Measurements from ENCODE around the gene TMEM175.

DNA sequence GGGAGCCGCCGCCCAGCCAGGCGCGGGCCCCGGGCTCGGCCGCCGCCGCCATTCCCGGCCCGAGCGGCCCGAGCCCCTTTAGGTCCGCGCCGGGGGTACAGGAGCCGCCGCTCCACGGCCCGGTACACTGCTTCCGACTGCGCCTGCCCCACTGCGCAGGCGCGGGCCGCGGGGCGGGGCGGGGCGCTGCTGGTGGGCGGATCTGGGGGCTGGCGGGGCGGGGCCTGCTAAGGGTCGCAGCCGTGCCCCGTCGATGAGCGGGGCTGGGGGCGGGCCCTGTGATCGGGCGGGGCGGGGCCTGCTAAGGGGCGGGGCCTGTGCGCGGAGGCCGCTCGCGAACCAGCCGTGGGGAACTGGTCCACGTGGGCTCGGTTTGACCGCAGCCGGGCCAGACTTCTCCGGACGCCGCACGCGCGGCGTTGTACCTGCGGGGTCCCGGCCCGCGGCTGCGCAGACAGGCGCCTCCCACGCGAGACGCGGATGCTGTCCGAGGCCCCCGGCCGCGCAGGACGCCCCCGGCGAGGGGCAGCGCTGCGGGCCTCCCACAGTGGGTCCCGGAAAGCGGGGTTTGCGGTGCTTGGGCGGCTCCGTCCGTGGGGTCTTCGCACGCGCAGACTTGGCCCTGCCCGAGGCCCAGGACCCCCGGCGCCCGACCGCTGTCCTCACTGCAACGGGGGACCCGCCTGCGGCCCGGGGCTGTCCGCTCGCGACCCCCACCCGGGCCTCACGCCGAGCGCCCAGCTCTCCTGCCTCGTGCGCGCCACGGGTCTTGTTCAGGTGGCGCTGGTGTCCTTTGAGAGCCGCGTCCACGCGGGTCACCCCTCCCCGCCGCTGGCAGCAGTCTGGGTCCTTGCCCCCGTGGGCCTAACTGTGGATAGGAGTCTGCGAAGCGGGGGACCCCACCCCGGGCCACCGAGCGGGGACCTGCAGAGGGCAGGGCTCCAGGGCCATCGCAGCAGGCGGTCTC lies 41.5 kb downstream of the TMEM175 start, which contains the start of gene DGKQ:
- TF ChIP-seq GATA3 (IDR thresholded peaks at IDR 0.05; ENCODE audit: low read depth, low read length) = no peak
- TF ChIP-seq GATA2 (IDR thresholded peaks at IDR 0.05; ENCODE audit: low read depth, low read length) = no peak

All from SH-SY5Y (cell line).